SK-N-SH (cell line): ENCODE data around the gene ZNF723.

Source experiments
- CHD2 ChIP-seq: fragments of 150-350 bp; IDR thresholded peaks from 2 replicates; pipeline ENCODE4 v1.6.1; 2018; ENCODE audit warnings: low read length; ENCODE audit not compliant: partially characterized antibody
- CTCF ChIP-seq: fragments of 200-600 bp; sonication (generic); IDR thresholded peaks from 2 replicates; pipeline ENCODE4 v1.6.1; 2017; ENCODE audit warnings: antibody characterized with exemption, mild to moderate bottlenecking, moderate library complexity
- MAX ChIP-seq: IDR thresholded peaks from 2 replicates; pipeline ENCODE4 v1.4.0; 2012; ENCODE audit warnings: low read depth
- SIN3A ChIP-seq: IDR thresholded peaks from 2 replicates; pipeline ENCODE4 v1.6.1; 2012; ENCODE audit warnings: low read depth, mild to moderate bottlenecking, low read length, moderate library complexity, borderline replicate concordance

DNA sequence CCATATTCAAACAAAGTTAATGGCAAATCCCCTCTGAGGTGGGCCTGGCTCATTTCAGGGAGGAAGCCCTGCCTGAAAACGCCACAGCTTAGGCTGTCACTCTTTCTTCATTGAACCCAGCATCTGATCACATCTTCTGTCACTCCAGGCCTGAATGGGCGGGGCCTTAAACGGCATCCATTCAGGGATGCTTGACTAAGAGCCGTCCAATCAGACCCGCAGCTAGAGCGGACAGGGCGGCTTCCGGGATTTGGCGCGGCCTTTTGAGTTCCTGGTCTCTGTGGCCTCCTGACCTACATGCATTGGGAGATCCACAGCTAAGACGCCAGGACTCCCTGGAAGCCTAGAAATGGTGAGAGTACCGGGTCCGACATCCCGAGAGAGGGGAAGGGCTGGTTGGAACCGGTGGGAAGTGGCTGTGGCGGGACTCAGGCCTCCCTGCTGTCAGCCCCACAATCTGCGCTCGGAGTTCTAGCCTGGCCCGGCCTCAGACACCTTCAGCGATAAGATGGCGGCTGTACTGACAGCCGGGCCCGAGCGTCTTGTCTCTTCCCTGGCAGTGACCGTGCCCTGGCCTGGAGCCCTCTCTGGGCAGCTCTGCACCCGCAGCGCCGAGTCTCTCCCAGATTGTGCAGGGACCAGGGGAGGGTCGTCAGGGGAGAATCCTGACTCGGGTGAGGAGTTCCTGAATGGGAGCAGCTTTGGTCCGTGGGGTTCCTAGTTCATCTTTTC, at the start of gene ZNF723:
- TF ChIP-seq CTCF, result no peak
- no peak for TF ChIP-seq SIN3A
- no peak for TF ChIP-seq MAX
- no peak for TF ChIP-seq CHD2
